8988T (cell line): ENCODE data around the gene SLC39A5.

ENCODE experiments used
- DNase-seq: peaks from one replicate; pipeline ENCODE4 v3.0.0; 2011

The SLC39A5 gene

GRCh38 chr12:56216461-56216860, 13.4 kb upstream of the SLC39A5 start:
- no peak for DNase-seq

GRCh38 chr12:56219840-56220239, 10.0 kb upstream of the SLC39A5 start:
- no peak for DNase-seq

GRCh38 chr12:56220611-56221231, 9.1 kb upstream of the SLC39A5 start:
- no peak for DNase-seq

- DNase-seq, result no peak
These were observed 8.6 kb upstream of the SLC39A5 start for GRCh38 chr12:56221232-56221756.

GRCh38 chr12:56221757-56222530, 7.9 kb upstream of the SLC39A5 start, which contains the start of gene RNF41:
Gene RNF41, minus strand, starts transcription at chr12:56221922. Its CDS starts 7,875 bp downstream, at chr12:56214047.
- DNase-seq, result peak; percentile 94

- no peak for DNase-seq
These were observed 7.3 kb upstream of the SLC39A5 start for GRCh38 chr12:56222531-56222895.

GRCh38 chr12:56223571-56224101, 6.2 kb upstream of the SLC39A5 start:
- DNase-seq, result no peak

GRCh38 chr12:56224102-56224701, 5.6 kb upstream of the SLC39A5 start, which contains the start of gene NABP2:
Gene NABP2, plus strand, starts transcription at chr12:56224342. Its CDS starts 515 bp downstream, at chr12:56224857.
- DNase-seq, result peak; percentile 97

GRCh38 chr12:56224954-56225353, 4.9 kb upstream of the SLC39A5 start:
- DNase-seq, result no peak

GRCh38 chr12:56229082-56229481, 769 bp upstream of the SLC39A5 start:
- DNase-seq, result no peak

- no peak for DNase-seq
These were observed 757 bp downstream of the SLC39A5 start for GRCh38 chr12:56230432-56231183.

- DNase-seq, result no peak
These were observed 1.3 kb downstream of the SLC39A5 start for GRCh38 chr12:56231184-56231582.

GRCh38 chr12:56234746-56235436, 5.0 kb downstream of the SLC39A5 start:
- DNase-seq, result no peak

GRCh38 chr12:56236091-56236490, 6.2 kb downstream of the SLC39A5 start:
- no peak for DNase-seq

- no peak for DNase-seq
These were observed 7.1 kb downstream of the SLC39A5 start for GRCh38 chr12:56236985-56237384.

GRCh38 chr12:56237552-56237951, 7.7 kb downstream of the SLC39A5 start:
- no peak for DNase-seq

- no peak for DNase-seq
These were observed 11.8 kb downstream of the SLC39A5 start for GRCh38 chr12:56241424-56242303.

- DNase-seq, result no peak
These were observed 13.1 kb downstream of the SLC39A5 start for GRCh38 chr12:56242986-56243385.

- DNase-seq, result no peak
These were observed 13.9 kb downstream of the SLC39A5 start for GRCh38 chr12:56243731-56244181.

- DNase-seq, result no peak
These were observed 14.6 kb downstream of the SLC39A5 start for GRCh38 chr12:56244494-56244893.

- no peak for DNase-seq
These were observed 18.1 kb downstream of the SLC39A5 start for GRCh38 chr12:56247923-56248322.
